ENCODE data around the gene UBTD1. TPM values are rescaled to one million over a fixed set of nuclear protein-coding genes. Genes with fewer than 3 reads are reported as not detected.

The UBTD1 gene
- total and polyA plus RNA-seq, 10 of the 15 experiments (the other 5 are each of a cell fraction or from before 2014, with no cell fraction given) = 0.04 to 1.5 (median 1.2) TPM; not detected in 1

- intact Hi-C loops (cut with micrococcal nuclease; ENCODE audit: unreplicated experiment) (no loop called here), in situ Hi-C loops (cut with MboI) (no loop called here)
- H3K9ac ChIP-seq (ENCODE audit: control insufficient read depth, insufficient read depth, low read length) = no peak overlapping the region
- ChIA-PET SMC1A (ENCODE audit: uncharacterized antibody, unreplicated experiment) (no interaction called here), POLR2A (no interaction called here), RAD21 (ENCODE audit: unreplicated experiment) (no interaction called here), CTCF (interaction anchor here (1.0 kb wide), 1 partner anchor 13 kb away, joined by 3 read pairs; no protein-coding TSS in a partner anchor)
- H2AFZ ChIP-seq (ENCODE audit: control insufficient read depth, low read depth, low read length) = no peak overlapping the region
- H3K4me1 ChIP-seq (ENCODE audit: control insufficient read depth, insufficient read depth, low read length) = no peaks in the 10 kb centered on the region
- H4K20me1 ChIP-seq (ENCODE audit: control insufficient read depth, insufficient read depth) = no peaks in the 10 kb centered on the region
- FAIRE-seq = no peak
- no TSS peak for BruUV-seq (replicated peaks)
- no peaks in the 10 kb centered on the region for H3K9me3 ChIP-seq (replicated peaks; ENCODE audit: control insufficient read depth, insufficient read depth, low read length)
- no peaks in the 10 kb centered on the region for H3K79me2 ChIP-seq (ENCODE audit: control insufficient read depth, insufficient read depth, low read length)
- TF ChIP-seq TCF7 (IDR thresholded peaks at IDR 0.05; ENCODE audit: borderline replicate concordance) (no peak), MYB (IDR thresholded peaks at IDR 0.05; ENCODE audit: borderline replicate concordance, low read depth, low read length) (no peak)
- no peak for DNase-seq (ENCODE audit: low read depth, low spot score)
- ATAC-seq = no peak
- H3K27me3 ChIP-seq (replicated peaks in 1 of 2; ENCODE audit: control insufficient read depth in 2 of 2, insufficient read depth in 2 of 2, low read length in 1 of 2) = peaks cover 3 to 6% of the 10 kb centered on the region in 2 experiments
- H3K27ac ChIP-seq (ENCODE audit: control insufficient read depth, insufficient read depth) = no peak overlapping the region
- 32% methylated on average over 10 of the region's 10 CpGs for WGBS (ENCODE audit: insufficient coverage, insufficient replicate concordance, low lambda C conversion rate, missing lambda C conversion rate)
- no peaks in the 10 kb centered on the region for H3K36me3 ChIP-seq (ENCODE audit: control insufficient read depth in 2 of 2, insufficient read depth in 2 of 2, low read length in 1 of 2)
- H3K4me3 ChIP-seq = no peak overlapping the region
- no peak overlapping the region for H3K4me2 ChIP-seq (ENCODE audit: control insufficient read depth, insufficient read depth)
Measured at GRCh38 chr10:97514344-97514743, 15.6 kb downstream of the UBTD1 start.

GRCh38 chr10:97515271-97515978 is 16.7 kb downstream of the UBTD1 start:
- FAIRE-seq = no peak
- H3K79me2 ChIP-seq (ENCODE audit: control insufficient read depth, insufficient read depth, low read length) = no peaks in the 10 kb centered on the region
- TF ChIP-seq GATAD2B (conservative IDR thresholded peaks at IDR 0.05; ENCODE audit: low read depth) (no peak), PRDM15 (CRISPR knock-in tag; IDR thresholded peaks at IDR 0.05) (no peak), ATF7 (IDR thresholded peaks at IDR 0.05; ENCODE audit: low read depth) (no peak), RFX5 (IDR thresholded peaks at IDR 0.05; ENCODE audit: low read depth, low read length) (no peak), CHD4 (IDR thresholded peaks at IDR 0.05) (no peak), CBX5 (IDR thresholded peaks at IDR 0.05; ENCODE audit: low read depth) (no peak), ZNF687 (IDR thresholded peaks at IDR 0.05) (no peak)

More at GRCh38 chr10:97515271-97515978, 16.7 kb downstream of the UBTD1 start:
- Histone ChIP-seq H3K9ac (ENCODE audit: control insufficient read depth, insufficient read depth, low read length) (no peak overlapping the region), H2AFZ (ENCODE audit: control insufficient read depth, low read depth, low read length) (no peak overlapping the region), H3K36me3 (ENCODE audit: control insufficient read depth in 2 of 2, insufficient read depth in 2 of 2, low read length in 1 of 2) (no peaks in the 10 kb centered on the region), H3K4me1 (ENCODE audit: control insufficient read depth, insufficient read depth, low read length) (no peaks in the 10 kb centered on the region), H3K27me3 (replicated peaks in 1 of 2; ENCODE audit: control insufficient read depth in 2 of 2, insufficient read depth in 2 of 2, low read length in 1 of 2) (peaks cover 3 to 6% of the 10 kb centered on the region in 2 experiments), H3K4me2 (ENCODE audit: control insufficient read depth, insufficient read depth) (no peak overlapping the region), H4K20me1 (ENCODE audit: control insufficient read depth, insufficient read depth) (no peaks in the 10 kb centered on the region), H3K4me3 (no peak overlapping the region), H3K9me3 (replicated peaks; ENCODE audit: control insufficient read depth, insufficient read depth, low read length) (no peaks in the 10 kb centered on the region), H3K27ac (ENCODE audit: control insufficient read depth, insufficient read depth) (no peak overlapping the region)
- DNase-seq (ENCODE audit: low read depth, low spot score) (no peak), ATAC-seq (no peak)
- ChIA-PET SMC1A (ENCODE audit: uncharacterized antibody, unreplicated experiment) (interaction anchor here (1.1 kb wide), 1 partner anchor 39 kb away, joined by 3 read pairs; no protein-coding TSS in a partner anchor), RAD21 (ENCODE audit: unreplicated experiment) (no interaction called here), CTCF (interaction anchor here (0.9 kb wide), 1 partner anchor 51 kb away, joined by 3 read pairs; no protein-coding TSS in a partner anchor), POLR2A (interaction anchor here (0.6 kb wide), 1 partner anchor 99 kb away, joined by 3 read pairs; no protein-coding TSS in a partner anchor)
- WGBS (ENCODE audit: insufficient coverage, insufficient replicate concordance, low lambda C conversion rate, missing lambda C conversion rate) = 33% methylated on average over 10 of the region's 10 CpGs
- in situ Hi-C loops (cut with MboI) (no loop called here), intact Hi-C loops (cut with micrococcal nuclease; ENCODE audit: unreplicated experiment) (no loop called here)
- BruUV-seq (replicated peaks) = no TSS peak

All from GM12878 (cell line).